ENCODE data around the gene TRIM22.

DNA sequence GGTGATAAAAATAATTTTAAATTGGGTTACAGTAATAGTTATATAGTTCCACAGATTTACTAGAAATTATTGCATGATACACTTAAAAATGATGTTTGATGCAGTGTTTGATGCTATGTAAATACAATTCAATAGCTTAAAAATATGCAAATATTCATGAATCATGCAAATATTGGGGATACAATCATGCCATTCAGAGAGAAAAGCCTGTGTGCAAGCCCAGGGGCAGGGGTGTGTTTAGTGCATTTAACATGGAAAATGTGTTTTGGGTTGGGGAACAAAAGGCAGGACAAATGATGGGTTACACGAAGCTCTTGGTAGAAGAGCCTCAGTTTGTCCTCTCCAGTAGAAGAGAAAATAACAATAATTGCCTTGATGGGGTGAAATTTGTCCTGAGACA lies 6.0 kb downstream of the TRIM22 start:
- TF ChIP-seq, protein P1, sequence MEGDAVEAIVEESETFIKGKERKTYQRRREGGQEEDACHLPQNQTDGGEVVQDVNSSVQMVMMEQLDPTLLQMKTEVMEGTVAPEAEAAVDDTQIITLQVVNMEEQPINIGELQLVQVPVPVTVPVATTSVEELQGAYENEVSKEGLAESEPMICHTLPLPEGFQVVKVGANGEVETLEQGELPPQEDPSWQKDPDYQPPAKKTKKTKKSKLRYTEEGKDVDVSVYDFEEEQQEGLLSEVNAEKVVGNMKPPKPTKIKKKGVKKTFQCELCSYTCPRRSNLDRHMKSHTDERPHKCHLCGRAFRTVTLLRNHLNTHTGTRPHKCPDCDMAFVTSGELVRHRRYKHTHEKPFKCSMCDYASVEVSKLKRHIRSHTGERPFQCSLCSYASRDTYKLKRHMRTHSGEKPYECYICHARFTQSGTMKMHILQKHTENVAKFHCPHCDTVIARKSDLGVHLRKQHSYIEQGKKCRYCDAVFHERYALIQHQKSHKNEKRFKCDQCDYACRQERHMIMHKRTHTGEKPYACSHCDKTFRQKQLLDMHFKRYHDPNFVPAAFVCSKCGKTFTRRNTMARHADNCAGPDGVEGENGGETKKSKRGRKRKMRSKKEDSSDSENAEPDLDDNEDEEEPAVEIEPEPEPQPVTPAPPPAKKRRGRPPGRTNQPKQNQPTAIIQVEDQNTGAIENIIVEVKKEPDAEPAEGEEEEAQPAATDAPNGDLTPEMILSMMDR (conservative IDR thresholded peaks at IDR 0.05 in 1 of 2, IDR thresholded peaks at IDR 0.05 in 1 of 2; ENCODE audit: low read depth in 1 of 2, low read length in 2 of 2) = no peak
- TF ChIP-seq EZH2 (IDR thresholded peaks at IDR 0.05; ENCODE audit: low read length, missing control alignments) = no peak
